ENCODE measurements around the gene TENM3. TPM values are rescaled to one million over a fixed set of nuclear protein-coding genes. Genes with fewer than 3 reads are reported as not detected.

Gene TENM3
- total and polyA plus RNA-seq, 5 experiments from 2014 or later = not detected

DNA sequence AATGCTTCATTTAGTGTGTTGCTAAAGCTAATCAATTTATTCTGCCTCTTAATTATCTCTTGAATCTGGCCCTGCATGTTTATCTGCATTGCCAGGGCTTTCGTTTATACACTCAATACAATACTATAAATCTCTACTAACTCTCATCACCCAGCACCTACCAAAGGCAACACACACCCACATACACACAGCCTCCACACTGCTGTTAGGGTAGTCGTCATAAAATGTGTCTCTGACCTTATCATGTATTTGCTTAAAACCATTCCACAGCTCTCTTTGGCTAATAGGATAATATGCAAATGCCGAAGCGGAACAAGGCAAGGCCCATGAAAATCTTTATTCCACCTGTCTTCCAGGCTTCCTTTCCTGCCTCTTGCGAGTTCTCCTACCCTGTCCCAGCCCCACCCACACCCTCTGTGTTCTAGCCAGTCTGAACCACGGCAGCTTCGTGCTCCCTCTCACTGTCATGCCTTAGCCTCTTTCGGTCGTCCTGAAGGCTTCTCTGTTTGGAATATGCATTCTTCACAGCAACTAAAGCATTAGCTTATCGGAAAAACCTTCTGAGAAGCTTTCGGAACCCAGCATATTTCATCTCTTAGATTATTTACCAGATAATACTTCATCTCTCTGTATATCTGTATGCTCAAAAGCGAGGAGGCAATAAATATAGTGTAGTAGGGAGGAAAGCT is 333.5 kb downstream of the TENM3 start:
- no peak overlapping the region for H3K27ac Mint-ChIP-seq
- no peak overlapping the region for H3K4me3 Mint-ChIP-seq
- DNase-seq (no peak), ATAC-seq (no peak)
- H3K4me1 Mint-ChIP-seq = no peaks in the 10 kb centered on the region
- POLR2A ChIA-PET = no interaction called here
- no peaks in the 10 kb centered on the region for H3K9me3 Mint-ChIP-seq
- H3K36me3 Mint-ChIP-seq = no peaks in the 10 kb centered on the region
- peaks cover 0 to 6% (median 4%) of the 10 kb centered on the region in 5 donors for H3K27me3 Mint-ChIP-seq

DNA sequence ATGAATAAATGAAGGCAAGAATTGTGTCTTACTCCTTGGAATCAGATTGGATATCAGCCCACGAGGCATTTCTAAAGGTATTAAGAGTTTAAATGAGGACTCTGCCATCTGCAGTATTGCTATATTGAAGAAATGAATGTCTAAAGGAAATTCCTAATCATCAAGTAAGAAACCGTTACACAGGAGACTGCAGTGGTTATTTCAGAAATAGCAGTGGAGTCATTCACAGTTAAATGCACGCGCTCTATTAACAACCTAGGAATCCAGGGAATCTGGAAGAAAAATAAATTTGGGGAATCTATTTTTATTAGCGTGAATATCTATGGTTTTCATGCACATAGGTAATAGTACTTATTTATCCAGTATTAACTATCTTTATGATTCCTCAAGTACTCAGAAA is 334.2 kb downstream of the TENM3 start:
- Mint-ChIP-seq H3K27me3 (peaks cover 0 to 9% (median 5%) of the 10 kb centered on the region in 5 donors), H3K4me3 (no peak overlapping the region), H3K27ac (no peak overlapping the region), H3K4me1 (no peaks in the 10 kb centered on the region), H3K9me3 (no peaks in the 10 kb centered on the region), H3K36me3 (no peaks in the 10 kb centered on the region)
- DNase-seq (no peak), ATAC-seq (no peak)
- POLR2A ChIA-PET = no interaction called here

DNA sequence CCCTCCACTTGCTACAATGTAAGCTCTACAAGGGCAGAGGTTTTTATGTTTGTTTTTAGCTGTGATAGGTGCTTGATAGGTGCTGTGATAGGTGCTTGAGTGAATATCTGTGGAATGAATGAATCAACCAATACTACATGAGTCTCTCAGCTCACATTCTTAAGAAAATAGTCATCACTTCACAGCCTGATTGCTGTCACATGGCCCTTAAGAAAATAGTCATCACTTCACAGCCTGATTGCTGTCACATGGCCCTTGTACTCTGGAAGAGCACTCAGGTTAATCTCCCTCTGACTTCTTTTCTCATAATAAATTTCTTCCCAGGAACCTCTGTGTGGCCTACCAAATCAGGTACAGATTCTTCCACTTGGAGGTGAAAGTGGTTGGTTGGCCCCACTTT is 335.2 kb downstream of the TENM3 start:
- Mint-ChIP-seq H3K4me3 (no peak overlapping the region), H3K9me3 (no peaks in the 10 kb centered on the region), H3K27me3 (peaks cover 0 to 9% (median 2%) of the 10 kb centered on the region in 5 donors), H3K36me3 (no peaks in the 10 kb centered on the region), H3K4me1 (no peaks in the 10 kb centered on the region), H3K27ac (no peak overlapping the region)
- POLR2A ChIA-PET = no interaction called here
- no peak for ATAC-seq
- no peak for DNase-seq

DNA sequence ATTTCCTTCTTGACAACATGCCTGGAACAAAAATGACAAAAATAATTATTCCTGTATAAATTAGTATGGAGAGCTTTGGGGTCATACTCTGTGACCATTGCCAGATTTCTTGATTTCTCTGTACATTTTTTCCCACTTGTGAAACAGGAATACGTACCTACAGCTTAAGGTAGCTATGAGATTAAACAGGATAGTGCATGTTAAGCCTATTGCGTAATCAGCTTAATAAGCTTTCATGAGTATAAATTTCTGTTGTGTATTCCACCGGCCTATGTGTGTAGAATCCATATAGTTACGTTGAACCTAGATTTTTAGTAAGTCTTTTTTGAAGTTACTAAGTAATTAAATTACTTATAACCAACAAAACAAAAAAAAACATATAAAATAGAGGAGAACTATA is 339.0 kb downstream of the TENM3 start:
- H3K27ac Mint-ChIP-seq = no peak overlapping the region
- no peak for ATAC-seq
- H3K36me3 Mint-ChIP-seq = no peaks in the 10 kb centered on the region
- no peak for DNase-seq
- no peaks in the 10 kb centered on the region for H3K4me1 Mint-ChIP-seq
- no peak overlapping the region for H3K4me3 Mint-ChIP-seq
- peaks cover 0 to 13% (median 1%) of the 10 kb centered on the region in 5 donors for H3K27me3 Mint-ChIP-seq
- POLR2A ChIA-PET = no interaction called here
- no peaks in the 10 kb centered on the region for H3K9me3 Mint-ChIP-seq

DNA sequence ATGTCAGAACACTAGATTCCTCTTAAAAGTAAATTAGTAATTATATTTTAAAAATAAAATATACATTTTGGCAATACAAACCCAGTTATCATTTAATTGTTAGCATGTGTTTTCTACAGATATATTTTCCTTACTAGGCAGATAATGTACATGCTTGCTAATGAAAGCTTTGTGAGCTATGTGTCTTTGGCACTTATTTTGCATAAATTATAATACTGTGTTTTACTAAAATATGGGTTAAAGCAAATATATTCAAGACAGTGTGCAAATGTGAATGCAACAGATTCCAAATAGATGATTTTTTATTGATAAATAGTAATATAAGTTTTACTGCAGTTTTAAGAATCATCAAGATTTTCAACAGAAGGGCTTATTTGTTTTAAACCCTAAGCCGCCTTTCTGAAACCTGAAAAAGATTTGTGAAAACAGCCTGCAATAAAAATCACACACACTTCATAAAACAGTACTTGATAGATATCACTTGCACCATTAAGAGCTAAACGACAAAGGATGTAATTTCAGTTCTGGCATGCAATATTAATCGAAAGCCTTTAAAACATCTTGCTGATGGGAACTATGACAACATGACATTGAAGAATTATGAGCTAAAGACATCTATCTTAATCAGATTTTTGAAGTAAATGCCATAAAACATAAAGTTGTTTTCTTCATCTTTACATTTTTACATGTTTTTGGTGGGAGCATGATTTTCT is 340.7 kb downstream of the TENM3 start:
- Mint-ChIP-seq H3K36me3 (no peaks in the 10 kb centered on the region), H3K9me3 (no peaks in the 10 kb centered on the region), H3K27me3 (peaks cover 0 to 13% (median 0%) of the 10 kb centered on the region in 5 donors), H3K4me1 (no peaks in the 10 kb centered on the region), H3K4me3 (no peak overlapping the region), H3K27ac (no peak overlapping the region)
- DNase-seq (no peak), ATAC-seq (no peak)
- POLR2A ChIA-PET = no interaction called here

DNA sequence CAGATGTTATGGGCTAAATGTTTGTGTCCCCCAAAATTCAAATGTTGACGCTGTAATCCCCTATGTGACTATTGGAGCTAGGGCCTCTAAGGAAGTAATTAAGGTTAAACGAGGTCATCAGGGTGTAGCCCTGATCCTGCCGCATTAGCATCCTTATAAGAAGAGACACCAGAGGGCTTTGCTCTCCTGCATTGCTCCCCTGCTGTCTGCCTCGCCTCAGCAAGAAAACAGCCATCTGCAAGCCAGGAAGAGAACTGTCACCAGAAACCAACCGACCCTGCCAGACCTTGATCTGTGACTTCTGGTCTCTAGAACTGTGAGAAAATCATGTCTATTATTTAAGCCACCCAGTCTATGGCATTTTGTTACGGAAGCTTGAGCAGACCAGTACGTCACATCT is 342.1 kb downstream of the TENM3 start:
- Mint-ChIP-seq H3K36me3 (no peaks in the 10 kb centered on the region), H3K27ac (no peak overlapping the region), H3K27me3 (peaks cover 0 to 13% (median 0%) of the 10 kb centered on the region in 5 donors), H3K4me1 (no peaks in the 10 kb centered on the region), H3K4me3 (no peak overlapping the region), H3K9me3 (peaks cover 0 to 10% (median 0%) of the 10 kb centered on the region in 9 donors)
- POLR2A ChIA-PET = no interaction called here
- DNase-seq (no peak), ATAC-seq (no peak)

DNA sequence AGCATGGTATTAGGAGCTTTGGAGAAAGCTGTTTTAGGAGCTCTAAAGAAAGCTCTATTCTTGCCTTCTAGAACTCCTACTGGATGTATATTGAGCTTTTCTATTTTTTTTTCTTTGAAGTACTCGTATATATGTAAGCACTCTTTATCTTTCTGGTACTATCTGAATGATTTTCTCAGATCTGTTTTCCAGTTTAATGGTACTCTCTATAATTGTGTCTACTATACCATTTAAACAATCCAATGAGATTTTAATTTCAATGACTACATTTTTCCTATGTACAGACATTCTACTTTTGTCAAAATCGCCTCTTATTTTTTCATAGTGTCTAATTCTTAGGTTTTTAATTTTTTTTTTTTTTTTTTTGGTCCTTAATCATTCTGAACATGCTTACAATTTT is 345.9 kb downstream of the TENM3 start:
- peaks cover 0 to 14% (median 0%) of the 10 kb centered on the region in 9 donors for H3K9me3 Mint-ChIP-seq

DNA sequence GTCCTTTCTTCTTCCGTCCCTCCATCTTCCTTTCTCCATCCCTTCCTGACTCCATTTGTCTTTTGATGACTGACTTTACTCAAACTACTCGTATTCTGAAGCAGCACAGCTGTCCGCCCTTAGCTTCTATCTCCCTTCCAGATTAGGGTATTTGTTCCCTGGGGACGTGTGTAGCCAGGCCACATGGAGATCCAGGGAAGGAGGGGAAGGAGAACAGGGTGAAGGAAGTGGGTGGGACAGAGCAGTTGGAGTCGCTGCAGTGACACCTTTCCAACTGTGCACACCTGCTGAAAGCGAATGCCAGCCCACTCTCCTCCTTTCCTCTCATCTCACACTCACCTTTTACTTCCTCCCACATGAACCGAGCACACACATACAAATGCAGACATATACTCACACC is 350.2 kb downstream of the TENM3 start:
- Mint-ChIP-seq H3K27me3 (peaks cover 0 to 22% (median 7%) of the 10 kb centered on the region in 5 donors), H3K4me1 (no peaks in the 10 kb centered on the region), H3K36me3 (no peaks in the 10 kb centered on the region), H3K27ac (no peak overlapping the region), H3K9me3 (peaks cover 0 to 14% (median 0%) of the 10 kb centered on the region in 9 donors), H3K4me3 (no peak overlapping the region)
- DNase-seq (no peak), ATAC-seq (no peak)
- POLR2A ChIA-PET = no interaction called here

More for the DNA sequence above, 345.9 kb downstream of the TENM3 start:
- H3K27me3 Mint-ChIP-seq = peaks cover 0 to 22% (median 1%) of the 10 kb centered on the region in 5 donors
- H3K36me3 Mint-ChIP-seq = no peaks in the 10 kb centered on the region
- no peak overlapping the region for H3K4me3 Mint-ChIP-seq
- no peaks in the 10 kb centered on the region for H3K4me1 Mint-ChIP-seq
- no peak overlapping the region for H3K27ac Mint-ChIP-seq
- ATAC-seq = no peak
- DNase-seq = no peak
- POLR2A ChIA-PET = no interaction called here

DNA sequence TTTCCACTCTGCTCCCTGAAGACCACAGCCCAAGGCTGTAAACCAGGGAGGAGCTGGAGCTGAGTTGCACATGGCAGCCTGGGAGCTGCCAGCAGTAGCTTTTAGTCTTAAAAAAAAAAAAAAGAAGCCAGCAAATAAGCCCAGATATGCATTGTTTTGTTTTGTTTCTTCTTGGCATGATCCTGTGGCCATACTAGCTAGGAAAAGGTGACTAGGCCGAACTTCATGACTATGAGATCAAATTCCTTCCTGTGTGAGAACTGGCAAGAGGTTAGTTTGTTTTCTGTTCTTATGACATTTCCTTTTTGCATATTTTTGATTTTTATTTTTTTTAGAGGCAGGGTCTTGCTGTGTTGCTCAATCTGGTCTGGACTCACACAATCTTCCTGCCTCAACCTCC is 350.7 kb downstream of the TENM3 start:
- no peak for ATAC-seq
- H3K4me1 Mint-ChIP-seq = no peaks in the 10 kb centered on the region
- POLR2A ChIA-PET = no interaction called here
- H3K36me3 Mint-ChIP-seq = no peaks in the 10 kb centered on the region
- H3K27me3 Mint-ChIP-seq = peaks cover 0 to 22% (median 7%) of the 10 kb centered on the region in 5 donors
- H3K4me3 Mint-ChIP-seq = peak overlapping the region in 1 of 10 donors; percentile 3
- no peak for DNase-seq
- no peak overlapping the region for H3K27ac Mint-ChIP-seq
- H3K9me3 Mint-ChIP-seq = peaks cover 0 to 14% (median 0%) of the 10 kb centered on the region in 9 donors

DNA sequence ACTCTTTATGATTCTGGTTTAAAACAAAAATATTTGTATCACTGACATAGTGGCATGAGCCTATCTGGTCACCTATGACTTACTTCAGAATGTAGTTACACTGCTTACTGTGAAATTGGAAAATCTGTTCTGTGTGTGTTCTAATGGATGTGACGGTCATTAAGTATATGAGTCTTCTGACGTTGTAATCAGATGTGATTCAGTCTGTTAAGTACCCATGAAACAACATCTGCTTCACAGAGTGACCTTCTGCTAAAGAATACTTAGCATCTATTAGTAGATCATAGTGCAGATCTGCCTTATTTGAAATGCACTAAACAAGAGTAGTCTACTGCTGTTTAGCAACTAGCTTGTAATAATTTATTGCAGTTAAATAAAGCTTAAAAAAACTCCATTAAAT is 356.9 kb downstream of the TENM3 start:
- no peak for DNase-seq
- Mint-ChIP-seq H3K27me3 (peaks cover 0 to 14% (median 4%) of the 10 kb centered on the region in 5 donors), H3K27ac (no peak overlapping the region), H3K36me3 (no peaks in the 10 kb centered on the region), H3K4me3 (no peak overlapping the region), H3K4me1 (no peaks in the 10 kb centered on the region), H3K9me3 (no peaks in the 10 kb centered on the region)
- POLR2A ChIA-PET = no interaction called here
- ATAC-seq = no peak

DNA sequence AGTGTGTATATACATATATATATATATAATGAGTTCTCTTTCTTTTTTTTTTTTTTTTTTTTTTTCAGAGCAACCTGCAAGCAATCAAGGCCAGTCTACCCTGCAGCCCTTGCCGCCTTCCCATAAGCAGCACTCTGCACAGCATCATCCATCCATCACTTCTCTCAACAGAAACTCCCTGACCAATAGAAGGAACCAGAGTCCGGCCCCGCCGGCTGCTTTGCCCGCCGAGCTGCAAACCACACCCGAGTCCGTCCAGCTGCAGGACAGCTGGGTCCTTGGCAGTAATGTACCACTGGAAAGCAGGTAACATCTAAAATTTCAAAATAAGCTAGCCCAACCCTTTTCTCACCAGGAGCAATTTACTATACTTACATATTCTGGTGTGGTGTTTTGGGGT is 357.7 kb downstream of the TENM3 start:
- no peak overlapping the region for H3K27ac Mint-ChIP-seq
- H3K9me3 Mint-ChIP-seq = no peaks in the 10 kb centered on the region
- no peaks in the 10 kb centered on the region for H3K4me1 Mint-ChIP-seq
- peaks cover 0 to 9% (median 4%) of the 10 kb centered on the region in 5 donors for H3K27me3 Mint-ChIP-seq
- H3K4me3 Mint-ChIP-seq = no peak overlapping the region
- H3K36me3 Mint-ChIP-seq = no peaks in the 10 kb centered on the region
- ATAC-seq (no peak), DNase-seq (no peak)
- POLR2A ChIA-PET = no interaction called here

DNA sequence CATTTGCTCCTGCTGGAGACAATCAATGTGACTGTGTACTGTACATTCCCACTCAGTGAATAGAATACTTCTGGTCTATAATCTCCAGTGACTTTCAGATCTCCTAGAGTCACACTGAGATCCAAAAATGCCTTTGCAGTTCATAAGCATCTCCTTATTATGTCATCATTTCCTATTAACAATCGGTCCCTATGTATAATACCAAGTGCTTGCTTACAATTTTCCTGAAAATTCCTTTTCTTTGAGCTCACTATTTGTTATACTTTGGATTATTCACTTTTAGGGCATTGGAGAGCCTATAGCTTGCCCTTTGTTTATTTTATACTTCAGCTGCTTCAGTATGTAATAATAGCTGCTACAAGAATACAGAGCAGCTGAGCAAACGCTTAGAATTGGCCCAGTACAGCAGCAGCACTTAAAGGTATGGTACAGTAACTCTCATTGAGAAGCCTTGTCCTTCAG is 361.0 kb downstream of the TENM3 start:
- ATAC-seq = no peak
- no peak for DNase-seq
- POLR2A ChIA-PET = no interaction called here
- no peak overlapping the region for H3K4me3 Mint-ChIP-seq
- H3K27ac Mint-ChIP-seq = no peak overlapping the region
- peaks cover 0 to 9% (median 2%) of the 10 kb centered on the region in 5 donors for H3K27me3 Mint-ChIP-seq
- H3K4me1 Mint-ChIP-seq = no peaks in the 10 kb centered on the region
- no peaks in the 10 kb centered on the region for H3K36me3 Mint-ChIP-seq
- H3K9me3 Mint-ChIP-seq = no peaks in the 10 kb centered on the region

DNA sequence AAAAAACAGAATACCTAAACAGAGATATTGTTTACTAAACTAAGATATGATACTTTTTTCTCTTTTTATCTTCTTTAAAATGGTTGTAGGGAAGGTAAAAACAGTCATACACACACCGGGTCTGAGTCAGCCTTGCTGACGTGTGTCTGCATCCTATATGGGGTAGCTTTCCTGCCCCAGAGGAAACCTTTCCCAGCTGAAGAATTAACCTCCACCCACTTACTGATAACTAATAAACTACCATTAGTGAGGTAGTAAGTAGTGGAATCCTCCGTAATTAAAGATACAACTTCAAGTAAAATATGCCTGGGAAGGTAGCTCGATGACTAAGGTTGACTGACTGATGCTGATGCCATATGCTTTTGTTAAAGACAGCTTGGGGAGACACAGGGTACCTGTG is 361.8 kb downstream of the TENM3 start:
- Mint-ChIP-seq H3K4me1 (no peaks in the 10 kb centered on the region), H3K36me3 (no peaks in the 10 kb centered on the region), H3K27ac (no peak overlapping the region), H3K9me3 (no peaks in the 10 kb centered on the region), H3K27me3 (peaks cover 0 to 9% (median 2%) of the 10 kb centered on the region in 5 donors), H3K4me3 (no peak overlapping the region)
- no peak for ATAC-seq
- DNase-seq = no peak
- POLR2A ChIA-PET = no interaction called here

Measured in naive thymus-derived CD8-positive, alpha-beta T cell (primary cell).